GM23338 (cell line): ENCODE results near the gene NT5DC4. TPM values are rescaled to one million over a fixed set of nuclear protein-coding genes. Genes with fewer than 3 reads are reported as not detected.

ENCODE experiments used
- ATAC-seq: fragments of 200-7000 bp; cut with Tn5 transposase; 3 replicates; pipeline ENCODE4 v1.9.1; 2020
- DNase-seq: peaks from one replicate; pipeline ENCODE4 v3.0.0-alpha.2; 2015; ENCODE audit warnings: low spot score
- H2AFZ ChIP-seq: fragments of 200-600 bp; sonication (generic); 2 replicates; pipeline ENCODE4 v1.8.0; 2016; ENCODE audit warnings: antibody characterized with exemption, mild to moderate bottlenecking, moderate library complexity
- H3F3A ChIP-seq: fragments of 200-600 bp; sonication (generic); replicated peaks from 2 replicates; pipeline ENCODE4 v1.8.0; 2017; ENCODE audit warnings: antibody characterized with exemption, mixed run types, low read depth
- H3K27ac ChIP-seq: fragments of 200-600 bp; sonication (generic); 2 replicates; pipeline ENCODE4 v1.6.1; 2016; ENCODE audit warnings: low read depth
- H3K27me3 ChIP-seq: fragments of 200-600 bp; sonication (generic); 2 replicates; pipeline ENCODE4 v1.8.0; 2016; ENCODE audit warnings: mild to moderate bottlenecking, mixed run types, moderate library complexity; ENCODE audit not compliant: insufficient read depth
- H3K36me3 ChIP-seq: fragments of 200-600 bp; sonication (generic); 2 replicates; pipeline ENCODE4 v1.8.0; 2016; ENCODE audit warnings: mild to moderate bottlenecking; ENCODE audit not compliant: insufficient read depth
- H3K4me1 ChIP-seq: fragments of 200-600 bp; sonication (generic); 2 replicates; pipeline ENCODE4 v1.8.0; 2016; ENCODE audit warnings: mild to moderate bottlenecking, moderate library complexity; ENCODE audit not compliant: insufficient read depth
- H3K4me2 ChIP-seq: fragments of 200-600 bp; sonication (generic); 2 replicates; pipeline ENCODE4 v1.7.1; 2017; ENCODE audit warnings: mixed run types
- H3K4me3 ChIP-seq: fragments of 200-600 bp; sonication (generic); 2 replicates; pipeline ENCODE4 v1.6.1; 2016; ENCODE audit warnings: mixed run types
- H3K79me2 ChIP-seq: fragments of 200-600 bp; sonication (generic); replicated peaks from 2 replicates; pipeline ENCODE4 v1.8.0; 2017; ENCODE audit warnings: mild to moderate bottlenecking; ENCODE audit not compliant: insufficient read depth
- H3K9me2 ChIP-seq: fragments of 200-600 bp; sonication (generic); 2 replicates; pipeline ENCODE4 v1.8.0; 2017; ENCODE audit not compliant: insufficient read depth
- H4K20me1 ChIP-seq: fragments of 200-600 bp; sonication (generic); replicated peaks from 2 replicates; pipeline ENCODE4 v1.8.0; 2017; ENCODE audit warnings: mild to moderate bottlenecking; ENCODE audit not compliant: insufficient read depth
- H3K27ac Mint-ChIP-seq: 2 replicates; pipeline ENCODE4 v1.8.0; 2020; ENCODE audit warnings: inconsistent platforms, mild to moderate bottlenecking, moderate library complexity, mixed read lengths
- H3K27me3 Mint-ChIP-seq: 3 replicates; pipeline ENCODE4 v1.8.0; 2022; ENCODE audit warnings: low read depth, mild to moderate bottlenecking, moderate library complexity, mixed read lengths, inconsistent platforms; ENCODE audit not compliant: insufficient read depth, poor library complexity
- H3K36me3 Mint-ChIP-seq: 3 replicates; pipeline ENCODE4 v1.8.0; 2021; ENCODE audit warnings: low read depth, mild to moderate bottlenecking, inconsistent platforms, moderate library complexity, mixed read lengths
- H3K4me1 Mint-ChIP-seq: 3 replicates; pipeline ENCODE4 v1.8.0; 2020; ENCODE audit warnings: mild to moderate bottlenecking, inconsistent platforms, mixed read lengths
- H3K4me3 Mint-ChIP-seq: 3 replicates; pipeline ENCODE4 v1.8.0; 2021; ENCODE audit warnings: moderate library complexity, mild to moderate bottlenecking, inconsistent platforms, mixed read lengths
- H3K9me3 Mint-ChIP-seq: 3 replicates; pipeline ENCODE4 v1.8.0; 2020; ENCODE audit warnings: moderate library complexity, mild to moderate bottlenecking, inconsistent platforms, mixed read lengths
- CREB1 ChIP-seq: fragments of 250-450 bp; sonication (Bioruptor Pico); IDR thresholded peaks from 2 replicates; pipeline ENCODE4 v1.5.0; 2020; ENCODE audit warnings: low read depth, mild to moderate bottlenecking, moderate library complexity
- CTCF ChIP-seq, 2 experiments: fragments of 200-600 bp in 1 of 2; sonication (generic) in 1 of 2; conservative IDR thresholded peaks; 2 replicates each; pipeline versions ENCODE4 v1.5.1 to v1.6.1; 2016 to 2017; ENCODE audit warnings: antibody characterized with exemption in 2 of 2, low read depth in 2 of 2, mild to moderate bottlenecking in 2 of 2, moderate library complexity in 1 of 2
- EZH2phosphoT487 ChIP-seq: fragments of 200-600 bp; sonication (generic); IDR thresholded peaks from one replicate; pipeline ENCODE4 v1.8.1; 2018; ENCODE audit warnings: antibody characterized with exemption; ENCODE audit not compliant: unreplicated experiment
- NANOG ChIP-seq: IDR thresholded peaks from 2 replicates; pipeline ENCODE4 v1.6.1; 2016; ENCODE audit warnings: antibody characterized with exemption, borderline replicate concordance
- ZNF462 ChIP-seq: fragments of 250-450 bp; sonication (Bioruptor Pico); IDR thresholded peaks from 2 replicates; pipeline ENCODE4 v1.5.0; 2020; ENCODE audit warnings: mild to moderate bottlenecking, moderate library complexity
- polyA plus RNA-seq: library from polyadenylated mRNA; unstranded; fragments of >200 nt; fragmentation: Nextera tagmentation; extraction: Ambion mirVana; gene quantifications from 2 replicates; pipeline ENCODE4 v1.2.1, GENCODE V29; 2016
- total RNA-seq: library from RNA; depleted of rRNA; stranded (reverse); fragments of >200 nt; shearing (Covaris generic); gene quantifications from 2 replicates; pipeline ENCODE4 v1.2.3, GENCODE V29; 2014

NT5DC4 gene
- total and polyA plus RNA-seq, 2 experiments from 2014 or later, result not detected

GRCh38 chr2:112688086-112688880 lies 32.5 kb upstream of the NT5DC4 start:
- no peak for TF ChIP-seq CREB1 (CRISPR knock-in tag)
- H3K79me2 ChIP-seq, result no peaks in the 10 kb centered on the region
- no peak for DNase-seq
- Mint-ChIP-seq H3K4me1 (peaks cover 8% of the 10 kb centered on the region), H3K4me3 (no peak overlapping the region), H3K9me3 (no peaks in the 10 kb centered on the region), H3K27me3 (peaks cover 2% of the 10 kb centered on the region), H3K27ac (no peak overlapping the region; the same call in 1 of the 2 replicates), H3K36me3 (no peaks in the 10 kb centered on the region)
- no peaks in the 10 kb centered on the region for H3K4me1 ChIP-seq
- no peaks in the 10 kb centered on the region for H3K9me2 ChIP-seq
- H3K27me3 ChIP-seq, result no peaks in the 10 kb centered on the region
- no peak overlapping the region for H2AFZ ChIP-seq
- H3F3A ChIP-seq, result no peaks in the 10 kb centered on the region
- H3K27ac ChIP-seq, result no peak overlapping the region
- H4K20me1 ChIP-seq, result no peaks in the 10 kb centered on the region
- H3K4me3 ChIP-seq, result no peak overlapping the region
- no peaks in the 10 kb centered on the region for H3K36me3 ChIP-seq
- no peak overlapping the region for H3K4me2 ChIP-seq
- ATAC-seq, result no peak

GRCh38 chr2:112690853-112691401 lies 29.9 kb upstream of the NT5DC4 start:
- no peaks in the 10 kb centered on the region for H3K36me3 Mint-ChIP-seq
- no peak overlapping the region for H3K4me2 ChIP-seq
- H4K20me1 ChIP-seq, result no peaks in the 10 kb centered on the region
- no peak overlapping the region for H3K4me3 Mint-ChIP-seq
- no peak overlapping the region for H3K4me3 ChIP-seq
- H3K36me3 ChIP-seq, result no peaks in the 10 kb centered on the region
- ATAC-seq (peak; percentile 80), DNase-seq (peak; percentile 70)
- no peaks in the 10 kb centered on the region for H3K27me3 Mint-ChIP-seq
- H3K27ac ChIP-seq, result no peak overlapping the region
- H3K27me3 ChIP-seq, result no peaks in the 10 kb centered on the region
- H3K9me2 ChIP-seq, result no peaks in the 10 kb centered on the region
- peak overlapping the region; percentile 33; the same call in 1 of the 2 replicates for H2AFZ ChIP-seq
- H3K4me1 Mint-ChIP-seq, result peaks cover 8% of the 10 kb centered on the region
- H3K79me2 ChIP-seq, result no peaks in the 10 kb centered on the region
- TF ChIP-seq EZH2phosphoT487, result no peak
- TF ChIP-seq CTCF (conservative IDR thresholded peaks at IDR 0.05; ENCODE audit: low read depth in 2 of 2), result peak; percentile 55 to 70
- no peaks in the 10 kb centered on the region for H3F3A ChIP-seq
- H3K4me1 ChIP-seq, result no peaks in the 10 kb centered on the region
- no peak overlapping the region for H3K27ac Mint-ChIP-seq
- no peaks in the 10 kb centered on the region for H3K9me3 Mint-ChIP-seq

GRCh38 chr2:112691881-112692281 lies 28.9 kb upstream of the NT5DC4 start:
- no peak overlapping the region for H3K27ac Mint-ChIP-seq
- ATAC-seq, result no peak
- no peak overlapping the region for H3K27ac ChIP-seq
- TF ChIP-seq NANOG (no peak), ZNF462 (CRISPR knock-in tag) (no peak)

More at GRCh38 chr2:112691881-112692281, 28.9 kb upstream of the NT5DC4 start:
- Histone ChIP-seq H3K9me2 (no peaks in the 10 kb centered on the region), H3K4me2 (no peak overlapping the region), H4K20me1 (no peaks in the 10 kb centered on the region), H3K4me1 (no peaks in the 10 kb centered on the region), H3K36me3 (no peaks in the 10 kb centered on the region), H3F3A (no peaks in the 10 kb centered on the region), H2AFZ (peak overlapping the region; percentile 69), H3K27me3 (no peaks in the 10 kb centered on the region), H3K4me3 (no peak overlapping the region), H3K79me2 (no peaks in the 10 kb centered on the region)
- DNase-seq, result no peak
- H3K4me3 Mint-ChIP-seq, result no peak overlapping the region
- H3K36me3 Mint-ChIP-seq, result no peaks in the 10 kb centered on the region
- peaks cover 8% of the 10 kb centered on the region for H3K4me1 Mint-ChIP-seq
- no peaks in the 10 kb centered on the region for H3K27me3 Mint-ChIP-seq
- H3K9me3 Mint-ChIP-seq, result no peaks in the 10 kb centered on the region
